Measurements from ENCODE around the gene SRXN1.

Gene SRXN1

GRCh38 chr20:609371-609964 lies 43.5 kb downstream of the SRXN1 start:
- Histone ChIP-seq H3K4me1 (no peaks in the 10 kb centered on the region; the same call in 1 of the 2 replicates), H3K4me3 (peak overlapping the region; percentile 24), H3K9me3 (no peaks in the 10 kb centered on the region), H3K27me3 (ENCODE audit: low read depth) (peaks cover 32% of the 10 kb centered on the region), H3K36me3 (replicated peaks) (no peaks in the 10 kb centered on the region)
- DNase-seq (ENCODE audit: low spot score in 2 of 2): peak in 1 of 2 experiments; percentile 15
- in situ Hi-C loops (cut with MboI; ENCODE audit: low sequenced_read_pairs): no loop called here

GRCh38 chr20:608970-609369 lies 44.0 kb downstream of the SRXN1 start:
- peak overlapping the region; percentile 24; the same call in 1 of the 2 replicates for H3K4me3 ChIP-seq
- in situ Hi-C loops (cut with MboI; ENCODE audit: low sequenced_read_pairs): no loop called here
- DNase-seq (ENCODE audit: low spot score in 2 of 2): no peak

GRCh38 chr20:607476-607875 lies 45.5 kb downstream of the SRXN1 start:
- no peaks in the 10 kb centered on the region for H3K9me3 ChIP-seq
- H3K27me3 ChIP-seq (ENCODE audit: low read depth): peaks cover 32% of the 10 kb centered on the region
- H3K4me1 ChIP-seq: no peaks in the 10 kb centered on the region; the same call in 1 of the 2 replicates
- in situ Hi-C loops (cut with MboI; ENCODE audit: low sequenced_read_pairs): no loop called here
- no peaks in the 10 kb centered on the region for H3K36me3 ChIP-seq (replicated peaks)
- no peak for DNase-seq (ENCODE audit: low spot score in 2 of 2)
- no peak overlapping the region for H3K4me3 ChIP-seq

More at GRCh38 chr20:608970-609369, 44.0 kb downstream of the SRXN1 start:
- no peaks in the 10 kb centered on the region for H3K36me3 ChIP-seq (replicated peaks)
- peaks cover 32% of the 10 kb centered on the region for H3K27me3 ChIP-seq (ENCODE audit: low read depth)
- H3K9me3 ChIP-seq: no peaks in the 10 kb centered on the region
- H3K4me1 ChIP-seq: no peaks in the 10 kb centered on the region; the same call in 1 of the 2 replicates

GRCh38 chr20:605237-605636 lies 47.8 kb downstream of the SRXN1 start:
- Histone ChIP-seq H3K27me3 (ENCODE audit: low read depth) (peaks cover 11% of the 10 kb centered on the region), H3K4me3 (no peak overlapping the region), H3K4me1 (no peaks in the 10 kb centered on the region; the same call in 1 of the 2 replicates), H3K9me3 (no peaks in the 10 kb centered on the region), H3K36me3 (replicated peaks) (no peaks in the 10 kb centered on the region)
- no peak for DNase-seq (ENCODE audit: low spot score in 2 of 2)
- in situ Hi-C loops (cut with MboI; ENCODE audit: low sequenced_read_pairs): no loop called here

GRCh38 chr20:603116-603640 lies 49.8 kb downstream of the SRXN1 start:
- in situ Hi-C loops (cut with MboI; ENCODE audit: low sequenced_read_pairs): no loop called here
- no peak for DNase-seq (ENCODE audit: low spot score in 2 of 2)
- Histone ChIP-seq H3K4me3 (no peak overlapping the region), H3K9me3 (no peaks in the 10 kb centered on the region), H3K4me1 (no peaks in the 10 kb centered on the region), H3K36me3 (replicated peaks) (no peaks in the 10 kb centered on the region), H3K27me3 (ENCODE audit: low read depth) (no peaks in the 10 kb centered on the region)

GRCh38 chr20:602111-602970 lies 50.7 kb downstream of the SRXN1 start:
- Histone ChIP-seq H3K4me1 (no peaks in the 10 kb centered on the region), H3K4me3 (no peak overlapping the region), H3K36me3 (replicated peaks) (no peaks in the 10 kb centered on the region), H3K27me3 (ENCODE audit: low read depth) (no peaks in the 10 kb centered on the region), H3K9me3 (no peaks in the 10 kb centered on the region)
- in situ Hi-C loops (cut with MboI; ENCODE audit: low sequenced_read_pairs): no loop called here
- DNase-seq (ENCODE audit: low spot score in 2 of 2): no peak

- Histone ChIP-seq H3K27me3 (ENCODE audit: low read depth) (no peaks in the 10 kb centered on the region), H3K9me3 (no peaks in the 10 kb centered on the region), H3K4me1 (no peaks in the 10 kb centered on the region), H3K36me3 (replicated peaks) (no peaks in the 10 kb centered on the region), H3K4me3 (no peak overlapping the region)
- in situ Hi-C loops (cut with MboI; ENCODE audit: low sequenced_read_pairs): no loop called here
- no peak for DNase-seq (ENCODE audit: low spot score in 2 of 2)
Observed at GRCh38 chr20:600736-601135, 52.3 kb downstream of the SRXN1 start.

GRCh38 chr20:600141-600540 lies 52.9 kb downstream of the SRXN1 start:
- no peaks in the 10 kb centered on the region for H3K27me3 ChIP-seq (ENCODE audit: low read depth)
- no peak for DNase-seq (ENCODE audit: low spot score in 2 of 2)
- H3K4me1 ChIP-seq: no peaks in the 10 kb centered on the region
- no peaks in the 10 kb centered on the region for H3K36me3 ChIP-seq (replicated peaks)
- in situ Hi-C loops (cut with MboI; ENCODE audit: low sequenced_read_pairs): no loop called here
- no peaks in the 10 kb centered on the region for H3K9me3 ChIP-seq
- no peak overlapping the region for H3K4me3 ChIP-seq

GRCh38 chr20:598133-598850 lies 54.7 kb downstream of the SRXN1 start:
- H3K27me3 ChIP-seq (ENCODE audit: low read depth): no peaks in the 10 kb centered on the region
- H3K9me3 ChIP-seq: no peaks in the 10 kb centered on the region
- H3K4me1 ChIP-seq: no peaks in the 10 kb centered on the region
- no peaks in the 10 kb centered on the region for H3K36me3 ChIP-seq (replicated peaks)
- in situ Hi-C loops (cut with MboI; ENCODE audit: low sequenced_read_pairs): no loop called here
- DNase-seq (ENCODE audit: low spot score in 2 of 2): no peak
- H3K4me3 ChIP-seq: no peak overlapping the region

GRCh38 chr20:597560-597959 lies 55.4 kb downstream of the SRXN1 start:
- Histone ChIP-seq H3K4me3 (no peak overlapping the region), H3K9me3 (no peaks in the 10 kb centered on the region), H3K4me1 (no peaks in the 10 kb centered on the region), H3K36me3 (replicated peaks) (no peaks in the 10 kb centered on the region), H3K27me3 (ENCODE audit: low read depth) (no peaks in the 10 kb centered on the region)
- in situ Hi-C loops (cut with MboI; ENCODE audit: low sequenced_read_pairs): no loop called here
- DNase-seq (ENCODE audit: low spot score in 2 of 2): no peak

Data from HAP-1 (cell line).